GM23338 (cell line): ENCODE data around the gene CNTNAP5.

ENCODE experiments used
- CREB1 ChIP-seq: fragments of 250-450 bp; sonication (Bioruptor Pico); IDR thresholded peaks from 2 replicates; pipeline ENCODE4 v1.5.0; 2020; ENCODE audit warnings: low read depth, mild to moderate bottlenecking, moderate library complexity
- CTCF ChIP-seq, 2 experiments: fragments of 200-600 bp in 1 of 2; sonication (generic) in 1 of 2; conservative IDR thresholded peaks; 2 replicates each; pipeline versions ENCODE4 v1.5.1 to v1.6.1; 2016 to 2017; ENCODE audit warnings: antibody characterized with exemption in 2 of 2, low read depth in 2 of 2, mild to moderate bottlenecking in 2 of 2, moderate library complexity in 1 of 2
- ETS1 ChIP-seq: IDR thresholded peaks from 2 replicates; pipeline ENCODE4 v1.6.1; 2016; ENCODE audit warnings: antibody characterized with exemption
- EZH2 ChIP-seq: fragments of 200-600 bp; sonication (generic); IDR thresholded peaks from one replicate; pipeline ENCODE4 v1.8.0; 2017; ENCODE audit warnings: antibody characterized with exemption, mild to moderate bottlenecking, low read depth; ENCODE audit not compliant: unreplicated experiment
- EZH2phosphoT487 ChIP-seq: fragments of 200-600 bp; sonication (generic); IDR thresholded peaks from one replicate; pipeline ENCODE4 v1.8.1; 2018; ENCODE audit warnings: antibody characterized with exemption; ENCODE audit not compliant: unreplicated experiment
- JUNB ChIP-seq: IDR thresholded peaks from one replicate; pipeline ENCODE4 v1.6.1; 2016; ENCODE audit warnings: antibody characterized with exemption; ENCODE audit not compliant: unreplicated experiment
- NANOG ChIP-seq: IDR thresholded peaks from 2 replicates; pipeline ENCODE4 v1.6.1; 2016; ENCODE audit warnings: antibody characterized with exemption, borderline replicate concordance
- POLR2AphosphoS5 ChIP-seq: IDR thresholded peaks from 2 replicates; pipeline ENCODE4 v1.6.1; 2016; ENCODE audit warnings: antibody characterized with exemption, low read depth
- REST ChIP-seq: IDR thresholded peaks from one replicate; pipeline ENCODE4 v1.6.1; 2018; ENCODE audit warnings: antibody characterized with exemption; ENCODE audit not compliant: unreplicated experiment
- ZNF114 ChIP-seq: fragments of 250-450 bp; sonication (Bioruptor Pico); IDR thresholded peaks from 2 replicates; pipeline ENCODE4 v1.5.0; 2020; ENCODE audit warnings: mild to moderate bottlenecking, moderate library complexity
- ZNF462 ChIP-seq: fragments of 250-450 bp; sonication (Bioruptor Pico); IDR thresholded peaks from 2 replicates; pipeline ENCODE4 v1.5.0; 2020; ENCODE audit warnings: mild to moderate bottlenecking, moderate library complexity

- TF ChIP-seq CTCF (conservative IDR thresholded peaks at IDR 0.05; ENCODE audit: low read depth in 2 of 2) (no peak), EZH2 (no peak), EZH2phosphoT487 (no peak), REST (no peak), POLR2AphosphoS5 (no peak), NANOG (0 out of 2 replicates have a peak, but pooled peaks have one; percentile 31), ETS1 (no peak), JUNB (no peak), ZNF114 (CRISPR knock-in tag) (no peak), ZNF462 (CRISPR knock-in tag) (no peak), CREB1 (CRISPR knock-in tag) (no peak)
Observed at GRCh38 chr2:124663645-124663997, 638.5 kb downstream of the CNTNAP5 start.
